Sigmoid colon (tissue), 3 donors: ENCODE measurements around the gene SPIRE1.

Source experiments
- CTCF ChIP-seq, 4 experiments: fragments of 450-650 bp in 3 of 4; fragments of 200-600 bp in 1 of 4; IDR thresholded peaks; one replicate each; pipeline ENCODE4 v1.5.1; 2016 to 2019; ENCODE audit warnings: antibody characterized with exemption in 4 of 4, mild to moderate bottlenecking in 3 of 4, moderate library complexity in 2 of 4
- POLR2A ChIP-seq, 2 donors: fragments of 450-650 bp; IDR thresholded peaks; one replicate each; pipeline ENCODE4 v1.6.1; 2016; ENCODE audit warnings: antibody characterized with exemption in 2 of 2, mild to moderate bottlenecking in 2 of 2, moderate library complexity in 2 of 2

- no peak for TF ChIP-seq POLR2A (IDR thresholded peaks at IDR 0.05)
- TF ChIP-seq CTCF (IDR thresholded peaks at IDR 0.05), result no peak
These were observed at the start of gene SPIRE1 for GRCh38 chr18:12657684-12658425.
